Caco-2 (cell line): ENCODE results near the gene CLCF1. TPM values are rescaled to one million over a fixed set of nuclear protein-coding genes. Genes with fewer than 3 reads are reported as not detected.

Experiments
- BruUV-seq: library from RNA; stranded (reverse); fragments of 400-500 nt; replicated peaks from 2 replicates; lab custom pipeline; 2021; lab: Mats Ljungman, UMichigan
- CTCF ChIA-PET: fragments of 300-600 bp; sonication (Branson Sonifier 250); formaldehyde crosslinking; loops from one replicate; lab custom pipeline; 2022; ENCODE audit warnings: antibody characterized with exemption; lab: Charles Lee
- POLR2A ChIA-PET: fragments of 300-600 bp; sonication (Branson Sonifier 250); formaldehyde crosslinking; loops from one replicate; lab custom pipeline; 2022; ENCODE audit warnings: antibody characterized with exemption; lab: Charles Lee
- DNase-seq, 2 experiments: peaks; one replicate each; pipeline versions ENCODE4 v3.0.0 to v3.0.0-alpha.2; 2020 to 2022
- H3K27me3 ChIP-seq: replicated peaks from 2 replicates; pipeline ENCODE4 v1.6.0; 2011; ENCODE audit warnings: low read length; ENCODE audit not compliant: control insufficient read depth, insufficient read depth
- H3K36me3 ChIP-seq: 2 replicates; pipeline ENCODE4 v1.5.1; 2011; ENCODE audit warnings: low read length; ENCODE audit not compliant: control insufficient read depth, insufficient read depth
- H3K4me1 ChIP-seq: fragments of 250-450 bp; sonication (Bioruptor Pico); 2 replicates; pipeline ENCODE4 v1.5.1; 2020; ENCODE audit warnings: mild to moderate bottlenecking
- H3K4me3 ChIP-seq: 2 replicates; pipeline ENCODE4 v1.5.1; 2011; ENCODE audit warnings: low read depth, mild to moderate bottlenecking, control low read depth, low read length
- H3K9me3 ChIP-seq: fragments of 250-450 bp; sonication (Bioruptor Pico); 2 replicates; pipeline ENCODE4 v1.5.1; 2020; ENCODE audit warnings: mild to moderate bottlenecking, moderate library complexity
- H3K27ac Mint-ChIP-seq: one replicate; pipeline ENCODE4 v1.8.0; 2022; ENCODE audit warnings: mixed read lengths; ENCODE audit not compliant: unreplicated experiment
- H3K27me3 Mint-ChIP-seq: one replicate; pipeline ENCODE4 v1.8.0; 2022; ENCODE audit warnings: mixed read lengths; ENCODE audit not compliant: insufficient read depth, unreplicated experiment
- H3K36me3 Mint-ChIP-seq: one replicate; pipeline ENCODE4 v1.8.0; 2022; ENCODE audit warnings: mild to moderate bottlenecking, mixed read lengths; ENCODE audit not compliant: insufficient read depth, unreplicated experiment
- H3K4me1 Mint-ChIP-seq: one replicate; pipeline ENCODE4 v1.8.0; 2022; ENCODE audit warnings: low read depth, mixed read lengths; ENCODE audit not compliant: unreplicated experiment
- H3K4me3 Mint-ChIP-seq: one replicate; pipeline ENCODE4 v1.8.0; 2022; ENCODE audit warnings: mild to moderate bottlenecking, moderate library complexity, mixed read lengths; ENCODE audit not compliant: unreplicated experiment
- H3K9me3 Mint-ChIP-seq: one replicate; pipeline ENCODE4 v1.8.0; 2022; ENCODE audit warnings: mixed read lengths; ENCODE audit not compliant: unreplicated experiment
- CTCF ChIP-seq, 2 experiments: fragments of 200-600 bp in 1 of 2; IDR thresholded peaks; 1 replicate in 1 of 2; 2 replicates in 1 of 2; pipeline versions ENCODE4 v1.5.1 to v1.8.0; 2011 to 2022; ENCODE audit warnings: antibody characterized with exemption in 1 of 2, control low read depth in 1 of 2, inconsistent platforms in 1 of 2, low read depth in 1 of 2, low read length in 1 of 2, mild to moderate bottlenecking in 1 of 2, moderate library complexity in 1 of 2; ENCODE audit not compliant: insufficient read depth in 1 of 2, severe bottlenecking in 1 of 2, unreplicated experiment in 1 of 2
- intact Hi-C: fragments of 100-400 bp; cut with micrococcal nuclease; formaldehyde crosslinking; loops from one replicate; pipeline ENCODE4 v1.10.0; 2022; ENCODE audit not compliant: unreplicated experiment
- total RNA-seq: library from RNA; stranded (reverse); gene quantifications from 2 replicates; pipeline ENCODE4 v1.2.3, GENCODE V29; 2022

Gene CLCF1
- total RNA-seq, 1 experiment from 2014 or later = 4.5 TPM

GRCh38 chr11:67421430-67422031, 48.1 kb upstream of the CLCF1 start:
- TF ChIP-seq CTCF (IDR thresholded peaks at IDR 0.05; ENCODE audit: insufficient read depth in 1 of 2, low read depth in 1 of 2, low read length in 1 of 2, severe bottlenecking in 1 of 2, unreplicated experiment in 1 of 2) = no peak
- no peak for DNase-seq
- TSS peak; percentile 68 for BruUV-seq
- ChIA-PET POLR2A (interaction anchor here (0.5 to 1.7 kb wide), 5 partner anchors 14 to 68 kb away, joined by 3 to 18 read pairs (median 3); partner anchors contain the start of genes AIP, POLD4 and PPP1CA), CTCF (interaction anchor here (2.0 to 4.1 kb wide), 2 partner anchors 20 to 30 kb away, joined by 9 to 45 read pairs; partner anchors contain the start of genes PPP1CA and RAD9A)
- intact Hi-C loops = loop anchor here (1.0 to 2.0 kb wide), 4 partner anchors 9 to 47 kb away; partner anchors contain the start of gene TMEM134
- H3K4me3 Mint-ChIP-seq = peak overlapping the region; percentile 71
- H3K27me3 ChIP-seq = no peaks in the 10 kb centered on the region
- no peaks in the 10 kb centered on the region for H3K9me3 Mint-ChIP-seq
- H3K27me3 Mint-ChIP-seq = no peaks in the 10 kb centered on the region
- peak overlapping the region; percentile 68 for H3K27ac Mint-ChIP-seq
- H3K36me3 ChIP-seq = no peaks in the 10 kb centered on the region
- H3K36me3 Mint-ChIP-seq = peaks cover 23% of the 10 kb centered on the region
- H3K9me3 ChIP-seq = no peaks in the 10 kb centered on the region
- H3K4me3 ChIP-seq = peak overlapping the region; percentile 18
- H3K4me1 Mint-ChIP-seq = peaks cover 25% of the 10 kb centered on the region
- peaks cover 13% of the 10 kb centered on the region for H3K4me1 ChIP-seq

GRCh38 chr11:67420646-67421429, 47.4 kb upstream of the CLCF1 start:
- no peak for TF ChIP-seq CTCF (IDR thresholded peaks at IDR 0.05; ENCODE audit: insufficient read depth in 1 of 2, low read depth in 1 of 2, low read length in 1 of 2, severe bottlenecking in 1 of 2, unreplicated experiment in 1 of 2)

More at GRCh38 chr11:67420646-67421429, 47.4 kb upstream of the CLCF1 start:
- Histone ChIP-seq H3K4me3 (peak overlapping the region; percentile 59), H3K4me1 (peaks cover 13% of the 10 kb centered on the region), H3K9me3 (no peaks in the 10 kb centered on the region), H3K27me3 (no peaks in the 10 kb centered on the region), H3K36me3 (no peaks in the 10 kb centered on the region)
- H3K27me3 Mint-ChIP-seq = no peaks in the 10 kb centered on the region
- no peaks in the 10 kb centered on the region for H3K9me3 Mint-ChIP-seq
- ChIA-PET CTCF (interaction anchor here (0.5 to 4.1 kb wide), 8 partner anchors 14 to 82 kb away, joined by 3 to 45 read pairs (median 3); partner anchors contain the start of genes CORO1B, PPP1CA and RAD9A), POLR2A (interaction anchor here (0.5 to 1.7 kb wide), 9 partner anchors 14 to 72 kb away, joined by 3 to 18 read pairs (median 6); partner anchors contain the start of genes AIP, CORO1B, POLD4 and PPP1CA)
- BruUV-seq = no TSS peak
- H3K36me3 Mint-ChIP-seq = peaks cover 27% of the 10 kb centered on the region
- intact Hi-C loops = loop anchor here (1.0 to 2.0 kb wide), 4 partner anchors 9 to 48 kb away; partner anchors contain the start of gene TMEM134
- peaks cover 32% of the 10 kb centered on the region for H3K4me1 Mint-ChIP-seq
- peak overlapping the region; percentile 71 for H3K4me3 Mint-ChIP-seq
- DNase-seq = peak; percentile 99 to 100
- H3K27ac Mint-ChIP-seq = peak overlapping the region; percentile 68
